HG03025 (cell line): ENCODE measurements around the gene MAGED4B.
"Not testable (repeated sequence)": the region's sequence is repeated elsewhere in the genome, so short reads cannot be mapped to it uniquely, and the experiment has no call there.

Source experiments
- ATAC-seq: cut with Tn5 transposase; IDR thresholded peaks from one replicate; pipeline ENCODE4 v1.9.1; 2021; ENCODE audit warnings: mild to moderate bottlenecking, moderate library complexity; ENCODE audit not compliant: unreplicated experiment, low FRiP score

Gene MAGED4B, protein sequence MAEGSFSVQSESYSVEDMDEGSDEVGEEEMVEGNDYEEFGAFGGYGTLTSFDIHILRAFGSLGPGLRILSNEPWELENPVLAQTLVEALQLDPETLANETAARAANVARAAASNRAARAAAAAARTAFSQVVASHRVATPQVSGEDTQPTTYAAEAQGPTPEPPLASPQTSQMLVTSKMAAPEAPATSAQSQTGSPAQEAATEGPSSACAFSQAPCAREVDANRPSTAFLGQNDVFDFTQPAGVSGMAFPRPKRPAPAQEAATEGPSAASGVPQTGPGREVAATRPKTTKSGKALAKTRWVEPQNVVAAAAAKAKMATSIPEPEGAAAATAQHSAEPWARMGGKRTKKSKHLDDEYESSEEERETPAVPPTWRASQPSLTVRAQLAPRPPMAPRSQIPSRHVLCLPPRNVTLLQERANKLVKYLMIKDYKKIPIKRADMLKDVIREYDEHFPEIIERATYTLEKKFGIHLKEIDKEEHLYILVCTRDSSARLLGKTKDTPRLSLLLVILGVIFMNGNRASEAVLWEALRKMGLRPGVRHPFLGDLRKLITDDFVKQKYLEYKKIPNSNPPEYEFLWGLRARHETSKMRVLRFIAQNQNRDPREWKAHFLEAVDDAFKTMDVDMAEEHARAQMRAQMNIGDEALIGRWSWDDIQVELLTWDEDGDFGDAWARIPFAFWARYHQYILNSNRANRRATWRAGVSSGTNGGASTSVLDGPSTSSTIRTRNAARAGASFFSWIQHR

GRCh38 chrX:52068666-52069640 lies at the start of gene MAGED4B:
Gene MAGED4B (minus strand): TSS chrX:52069183. CDS start chrX:52068172, 1,011 bp downstream.
- not testable (repeated sequence) for ATAC-seq

- ATAC-seq: no peak
Measured at GRCh38 chrX:52118262-52118661, 49.3 kb upstream of the MAGED4B start.

GRCh38 chrX:52082578-52082977 lies 13.6 kb upstream of the MAGED4B start:
- no peak for ATAC-seq

DNA sequence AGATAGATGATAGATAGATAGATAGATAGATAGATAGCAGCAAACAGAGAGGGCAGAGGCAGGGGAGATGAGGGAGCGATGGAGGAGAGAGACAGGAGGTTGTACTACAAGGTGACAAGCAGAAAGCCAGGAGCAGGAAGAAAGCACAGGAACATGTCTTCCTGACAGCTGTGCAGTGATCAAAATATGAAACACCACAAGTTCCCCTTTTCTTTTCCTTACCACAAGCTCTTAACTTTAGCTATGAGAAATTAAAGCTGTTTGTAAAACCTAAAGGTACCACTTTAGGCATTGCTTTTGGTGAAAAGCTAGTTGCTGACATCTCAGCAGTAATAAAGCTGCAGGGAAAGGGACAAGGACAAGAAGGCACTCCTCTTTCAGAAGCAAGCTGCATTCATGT lies 9.1 kb upstream of the MAGED4B start:
- ATAC-seq: no peak

DNA sequence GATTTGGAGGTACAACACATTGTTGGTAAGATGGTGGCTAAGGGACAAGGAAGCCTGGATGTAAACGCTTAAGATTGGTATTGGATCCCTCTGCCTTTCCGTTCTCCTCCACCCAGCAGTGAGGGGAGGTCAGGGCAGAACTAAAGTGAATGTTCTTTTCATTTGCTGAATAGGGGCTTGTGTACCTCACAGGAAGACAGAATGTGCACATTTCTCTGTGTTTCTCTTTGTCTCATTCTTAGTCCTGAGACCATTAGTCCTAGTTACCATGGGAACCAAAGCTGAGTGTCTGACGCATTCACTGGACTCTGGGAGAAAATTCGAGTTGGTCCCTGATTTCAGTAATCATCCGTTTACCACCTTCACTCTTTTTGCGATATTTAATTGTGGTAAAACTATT lies 26.7 kb downstream of the MAGED4B start:
- not testable (repeated sequence) for ATAC-seq

- ATAC-seq: no peak
Measured at GRCh38 chrX:52034211-52034610, 34.8 kb downstream of the MAGED4B start.

GRCh38 chrX:52031371-52031770 lies 37.6 kb downstream of the MAGED4B start:
- ATAC-seq: no peak

DNA sequence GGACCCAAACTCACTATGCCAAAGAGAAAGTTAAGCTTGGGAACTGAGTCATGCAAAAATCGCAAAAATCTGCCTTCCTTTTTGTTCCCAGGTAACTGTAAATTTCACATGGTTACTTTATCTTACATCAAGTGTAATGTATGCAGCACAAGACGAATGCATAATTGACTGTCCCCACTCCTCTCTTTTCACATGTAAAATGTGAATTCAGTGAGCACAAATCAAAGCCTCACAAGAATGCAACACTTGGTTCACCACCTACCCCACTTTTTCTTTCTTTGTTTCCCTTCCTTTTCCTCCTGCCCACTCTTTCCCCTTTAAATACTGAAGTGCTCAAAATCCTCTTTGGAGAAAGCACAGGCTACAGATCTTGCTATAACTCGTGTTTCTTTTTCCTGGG lies 53.2 kb downstream of the MAGED4B start:
- ATAC-seq: no peak
